ENCODE data around the gene KIAA1217. TPM values are rescaled to one million over a fixed set of nuclear protein-coding genes. Genes with fewer than 3 reads are reported as not detected.

KIAA1217 gene
- total RNA-seq, 1 donor from 2014 or later, result 16.2 TPM

- no peak overlapping the region for H3K27ac ChIP-seq (ENCODE audit: low read depth, low read length)
- H3K4me1 ChIP-seq (ENCODE audit: control insufficient read depth in 3 of 3, insufficient read depth in 3 of 3, low read length in 3 of 3), result peaks cover 0 to 4% (median 2%) of the 10 kb centered on the region in 3 donors
- no peaks in the 10 kb centered on the region for H3K27me3 ChIP-seq (ENCODE audit: control insufficient read depth in 3 of 3, insufficient read depth in 3 of 3, low read length in 3 of 3)
- peaks cover 7 to 21% (median 11%) of the 10 kb centered on the region in 3 donors for H3K36me3 ChIP-seq (ENCODE audit: control insufficient read depth in 3 of 3, insufficient read depth in 3 of 3, low read length in 3 of 3)
- no peak overlapping the region for H3K9ac ChIP-seq (ENCODE audit: low read depth in 1 of 3, low read length in 3 of 3)
- no peaks in the 10 kb centered on the region for H3K9me3 ChIP-seq (ENCODE audit: control insufficient read depth in 3 of 3, low read length in 3 of 3)
- no peak overlapping the region for H3K4me3 ChIP-seq (ENCODE audit: low read length in 3 of 3)
These were observed 274.8 kb downstream of the KIAA1217 start for GRCh38 chr10:24483701-24484100.

- H3K27ac ChIP-seq (ENCODE audit: low read depth, low read length), result no peak overlapping the region
- H3K27me3 ChIP-seq (ENCODE audit: control insufficient read depth in 3 of 3, insufficient read depth in 3 of 3, low read length in 3 of 3), result no peaks in the 10 kb centered on the region
- peaks cover 7 to 21% (median 11%) of the 10 kb centered on the region in 3 donors for H3K36me3 ChIP-seq (ENCODE audit: control insufficient read depth in 3 of 3, insufficient read depth in 3 of 3, low read length in 3 of 3)
- H3K4me1 ChIP-seq (ENCODE audit: control insufficient read depth in 3 of 3, insufficient read depth in 3 of 3, low read length in 3 of 3), result peaks cover 0 to 4% (median 2%) of the 10 kb centered on the region in 3 donors
- H3K9me3 ChIP-seq (ENCODE audit: control insufficient read depth in 3 of 3, low read length in 3 of 3), result no peaks in the 10 kb centered on the region
- H3K4me3 ChIP-seq (ENCODE audit: low read length in 3 of 3), result no peak overlapping the region
- H3K9ac ChIP-seq (ENCODE audit: low read depth in 1 of 3, low read length in 3 of 3), result peak overlapping the region in 1 of 3 donors; percentile 3
These were observed 275.8 kb downstream of the KIAA1217 start for GRCh38 chr10:24484771-24485170.

DNA sequence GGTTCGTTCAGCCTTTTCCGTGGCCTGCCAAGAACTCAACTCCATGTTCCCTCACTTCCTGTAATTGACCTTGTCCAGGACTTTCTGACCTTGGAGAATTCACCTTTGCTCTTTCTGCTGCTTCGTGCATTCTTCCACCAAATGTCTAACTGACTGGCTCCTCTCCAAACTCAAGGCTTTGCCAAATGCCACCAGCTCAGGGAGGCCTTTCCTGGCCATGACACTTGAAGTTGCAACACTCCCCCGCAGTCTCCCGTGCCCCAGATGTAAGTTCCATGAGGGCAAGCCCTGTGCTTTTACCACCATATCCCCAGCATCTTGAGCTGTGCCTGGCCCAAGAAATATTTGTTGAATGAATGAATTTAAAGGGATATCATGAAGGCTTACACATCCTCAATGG lies 276.4 kb downstream of the KIAA1217 start:
- Histone ChIP-seq H3K36me3 (ENCODE audit: control insufficient read depth in 3 of 3, insufficient read depth in 3 of 3, low read length in 3 of 3) (peaks cover 7 to 21% (median 11%) of the 10 kb centered on the region in 3 donors), H3K27ac (ENCODE audit: low read depth, low read length) (no peak overlapping the region), H3K4me3 (ENCODE audit: low read length in 3 of 3) (no peak overlapping the region), H3K4me1 (ENCODE audit: control insufficient read depth in 3 of 3, insufficient read depth in 3 of 3, low read length in 3 of 3) (peaks cover 0 to 4% (median 2%) of the 10 kb centered on the region in 3 donors), H3K9me3 (ENCODE audit: control insufficient read depth in 3 of 3, low read length in 3 of 3) (no peaks in the 10 kb centered on the region), H3K9ac (ENCODE audit: low read depth in 1 of 3, low read length in 3 of 3) (no peak overlapping the region), H3K27me3 (ENCODE audit: control insufficient read depth in 3 of 3, insufficient read depth in 3 of 3, low read length in 3 of 3) (no peaks in the 10 kb centered on the region)

- Histone ChIP-seq H3K4me1 (ENCODE audit: control insufficient read depth in 3 of 3, insufficient read depth in 3 of 3, low read length in 3 of 3) (peaks cover 0 to 2% (median 2%) of the 10 kb centered on the region in 3 donors), H3K36me3 (ENCODE audit: control insufficient read depth in 3 of 3, insufficient read depth in 3 of 3, low read length in 3 of 3) (peaks cover 7 to 21% (median 11%) of the 10 kb centered on the region in 3 donors), H3K9ac (ENCODE audit: low read depth in 1 of 3, low read length in 3 of 3) (no peak overlapping the region)
These were observed 279.7 kb downstream of the KIAA1217 start for GRCh38 chr10:24488631-24489030.

GRCh38 chr10:24493165-24493564 lies 284.2 kb downstream of the KIAA1217 start:
- H3K9me3 ChIP-seq (ENCODE audit: control insufficient read depth in 3 of 3, low read length in 3 of 3), result no peaks in the 10 kb centered on the region
- H3K36me3 ChIP-seq (ENCODE audit: control insufficient read depth in 3 of 3, insufficient read depth in 3 of 3, low read length in 3 of 3), result peaks cover 17 to 28% (median 19%) of the 10 kb centered on the region in 3 donors
- no peaks in the 10 kb centered on the region for H3K4me1 ChIP-seq (ENCODE audit: control insufficient read depth in 3 of 3, insufficient read depth in 3 of 3, low read length in 3 of 3)
- H3K27me3 ChIP-seq (ENCODE audit: control insufficient read depth in 3 of 3, insufficient read depth in 3 of 3, low read length in 3 of 3), result no peaks in the 10 kb centered on the region
- no peak overlapping the region for H3K9ac ChIP-seq (ENCODE audit: low read depth in 1 of 3, low read length in 3 of 3)
- H3K27ac ChIP-seq (ENCODE audit: low read depth, low read length), result no peak overlapping the region
- H3K4me3 ChIP-seq (ENCODE audit: low read length in 3 of 3), result no peak overlapping the region

More at GRCh38 chr10:24488631-24489030, 279.7 kb downstream of the KIAA1217 start:
- H3K27me3 ChIP-seq (ENCODE audit: control insufficient read depth in 3 of 3, insufficient read depth in 3 of 3, low read length in 3 of 3), result no peaks in the 10 kb centered on the region
- H3K4me3 ChIP-seq (ENCODE audit: low read length in 3 of 3), result no peak overlapping the region
- no peaks in the 10 kb centered on the region for H3K9me3 ChIP-seq (ENCODE audit: control insufficient read depth in 3 of 3, low read length in 3 of 3)
- H3K27ac ChIP-seq (ENCODE audit: low read depth, low read length), result no peak overlapping the region

DNA sequence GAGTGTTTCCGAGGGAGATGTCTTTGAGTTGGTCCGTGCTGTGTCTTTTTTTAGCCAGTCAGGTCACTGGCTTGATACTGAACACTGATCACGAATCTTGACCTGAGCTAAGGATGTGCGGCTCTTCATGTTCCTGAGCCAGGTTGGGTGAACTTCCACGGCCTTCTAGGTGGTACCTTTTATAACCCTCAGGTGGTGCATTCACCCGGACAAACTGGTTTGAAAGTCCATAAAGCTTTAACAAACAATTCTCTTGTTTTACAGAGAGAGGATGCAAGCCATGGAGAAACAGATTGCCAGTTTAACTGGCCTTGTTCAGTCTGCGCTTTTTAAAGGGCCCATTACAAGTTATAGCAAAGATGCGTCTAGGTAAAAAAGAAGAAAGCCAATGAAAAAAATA lies 285.3 kb downstream of the KIAA1217 start:
- H3K36me3 ChIP-seq (ENCODE audit: control insufficient read depth in 3 of 3, insufficient read depth in 3 of 3, low read length in 3 of 3), result peaks cover 17 to 28% (median 22%) of the 10 kb centered on the region in 3 donors
- H3K4me3 ChIP-seq (ENCODE audit: low read length in 3 of 3), result no peak overlapping the region
- no peak overlapping the region for H3K9ac ChIP-seq (ENCODE audit: low read depth in 1 of 3, low read length in 3 of 3)
- H3K4me1 ChIP-seq (ENCODE audit: control insufficient read depth in 3 of 3, insufficient read depth in 3 of 3, low read length in 3 of 3), result no peaks in the 10 kb centered on the region
- no peaks in the 10 kb centered on the region for H3K9me3 ChIP-seq (ENCODE audit: control insufficient read depth in 3 of 3, low read length in 3 of 3)
- no peak overlapping the region for H3K27ac ChIP-seq (ENCODE audit: low read depth, low read length)
- H3K27me3 ChIP-seq (ENCODE audit: control insufficient read depth in 3 of 3, insufficient read depth in 3 of 3, low read length in 3 of 3), result no peaks in the 10 kb centered on the region

DNA sequence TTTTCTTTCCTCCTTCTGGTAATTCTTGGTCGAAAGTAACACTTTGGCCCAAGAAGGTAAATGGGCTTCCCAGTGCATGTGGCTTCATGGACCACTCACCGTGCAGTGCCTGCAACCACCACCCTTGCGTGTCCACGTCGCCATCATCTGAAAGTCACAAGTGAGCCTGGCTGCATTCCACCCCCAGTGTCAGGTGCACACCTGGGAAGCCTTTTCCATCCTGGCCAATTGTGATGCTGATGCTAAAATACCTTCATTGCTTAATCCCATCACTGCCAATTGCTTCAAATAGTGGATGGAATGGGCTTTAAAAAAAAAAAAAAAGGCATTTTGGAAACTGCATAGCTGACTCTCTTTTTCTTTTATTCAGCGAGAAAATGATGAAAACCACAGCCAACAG lies 285.8 kb downstream of the KIAA1217 start:
- Histone ChIP-seq H3K4me1 (ENCODE audit: control insufficient read depth in 3 of 3, insufficient read depth in 3 of 3, low read length in 3 of 3) (peaks cover 0 to under 1% (median 0%) of the 10 kb centered on the region in 3 donors), H3K27ac (ENCODE audit: low read depth, low read length) (no peak overlapping the region), H3K9me3 (ENCODE audit: control insufficient read depth in 3 of 3, low read length in 3 of 3) (no peaks in the 10 kb centered on the region), H3K36me3 (ENCODE audit: control insufficient read depth in 3 of 3, insufficient read depth in 3 of 3, low read length in 3 of 3) (peaks cover 17 to 28% (median 22%) of the 10 kb centered on the region in 3 donors), H3K9ac (ENCODE audit: low read depth in 1 of 3, low read length in 3 of 3) (no peak overlapping the region), H3K4me3 (ENCODE audit: low read length in 3 of 3) (no peak overlapping the region), H3K27me3 (ENCODE audit: control insufficient read depth in 3 of 3, insufficient read depth in 3 of 3, low read length in 3 of 3) (no peaks in the 10 kb centered on the region)

- H3K4me1 ChIP-seq (ENCODE audit: control insufficient read depth in 3 of 3, insufficient read depth in 3 of 3, low read length in 3 of 3), result peaks cover 0 to 3% (median 0%) of the 10 kb centered on the region in 3 donors
- H3K36me3 ChIP-seq (ENCODE audit: control insufficient read depth in 3 of 3, insufficient read depth in 3 of 3, low read length in 3 of 3), result peaks cover 17 to 28% (median 22%) of the 10 kb centered on the region in 3 donors
- H3K9me3 ChIP-seq (ENCODE audit: control insufficient read depth in 3 of 3, low read length in 3 of 3), result no peaks in the 10 kb centered on the region
- no peak overlapping the region for H3K4me3 ChIP-seq (ENCODE audit: low read length in 3 of 3)
- H3K27me3 ChIP-seq (ENCODE audit: control insufficient read depth in 3 of 3, insufficient read depth in 3 of 3, low read length in 3 of 3), result no peaks in the 10 kb centered on the region
- no peak overlapping the region for H3K9ac ChIP-seq (ENCODE audit: low read depth in 1 of 3, low read length in 3 of 3)
- no peak overlapping the region for H3K27ac ChIP-seq (ENCODE audit: low read depth, low read length)
These were observed 286.9 kb downstream of the KIAA1217 start for GRCh38 chr10:24495666-24496460.

DNA sequence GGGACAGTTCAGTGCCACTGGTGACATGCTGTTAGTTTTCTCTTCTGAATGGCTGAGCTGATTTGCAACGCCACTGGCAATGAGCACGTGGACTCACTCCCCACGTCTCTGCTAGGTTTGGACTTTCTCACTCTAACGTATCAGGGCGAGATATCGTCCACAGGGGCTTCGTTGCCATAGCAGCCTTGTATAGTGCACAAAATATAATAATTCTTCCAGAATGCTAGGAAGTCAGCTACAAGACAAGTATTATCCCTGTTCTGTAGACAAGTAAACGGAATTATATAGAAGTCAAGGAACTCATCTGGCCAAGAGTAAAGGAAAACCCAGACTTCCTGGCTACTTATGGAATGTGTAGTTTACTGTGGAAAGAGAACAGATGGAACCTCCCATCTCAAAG lies 288.0 kb downstream of the KIAA1217 start:
- Histone ChIP-seq H3K9ac (ENCODE audit: low read depth in 1 of 3, low read length in 3 of 3) (no peak overlapping the region), H3K4me1 (ENCODE audit: control insufficient read depth in 3 of 3, insufficient read depth in 3 of 3, low read length in 3 of 3) (peaks cover 0 to 3% (median 0%) of the 10 kb centered on the region in 3 donors), H3K9me3 (ENCODE audit: control insufficient read depth in 3 of 3, low read length in 3 of 3) (no peaks in the 10 kb centered on the region), H3K36me3 (ENCODE audit: control insufficient read depth in 3 of 3, insufficient read depth in 3 of 3, low read length in 3 of 3) (peaks cover 21 to 35% (median 27%) of the 10 kb centered on the region in 3 donors), H3K27ac (ENCODE audit: low read depth, low read length) (no peak overlapping the region), H3K27me3 (ENCODE audit: control insufficient read depth in 3 of 3, insufficient read depth in 3 of 3, low read length in 3 of 3) (no peaks in the 10 kb centered on the region), H3K4me3 (ENCODE audit: low read length in 3 of 3) (no peak overlapping the region)

DNA sequence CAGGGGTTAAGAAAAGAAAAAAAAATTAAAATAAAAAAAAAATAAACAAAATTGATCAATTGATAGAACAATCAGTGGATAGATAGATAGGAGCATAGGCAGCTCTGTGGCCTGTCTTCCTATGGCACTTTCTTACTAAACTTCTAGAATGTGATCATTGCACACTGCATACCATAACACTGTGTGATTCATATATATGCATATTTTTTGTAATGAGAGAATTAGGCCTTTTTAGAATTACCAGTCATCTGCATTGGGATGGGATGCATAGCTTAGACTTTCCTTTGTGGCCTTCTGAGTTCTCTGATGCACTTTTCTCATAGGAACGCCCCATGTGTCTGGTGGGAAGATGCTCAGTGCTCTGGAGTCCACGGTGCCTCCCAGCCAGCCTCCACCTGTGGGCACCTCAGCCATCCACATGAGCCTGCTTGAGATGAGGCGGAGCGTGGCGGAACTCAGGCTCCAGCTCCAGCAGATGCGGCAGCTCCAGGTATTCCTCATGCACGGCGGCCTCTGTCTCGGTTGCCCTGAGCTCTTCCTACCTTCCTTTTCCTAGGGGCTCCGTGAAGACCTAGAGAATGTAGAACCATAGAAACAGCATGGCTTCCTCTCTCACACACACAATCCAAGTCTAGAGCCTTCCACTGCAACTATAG lies 292.2 kb downstream of the KIAA1217 start:
- H3K9me3 ChIP-seq (ENCODE audit: control insufficient read depth in 3 of 3, low read length in 3 of 3), result no peaks in the 10 kb centered on the region
- peaks cover 0 to 3% (median 0%) of the 10 kb centered on the region in 3 donors for H3K4me1 ChIP-seq (ENCODE audit: control insufficient read depth in 3 of 3, insufficient read depth in 3 of 3, low read length in 3 of 3)
- H3K4me3 ChIP-seq (ENCODE audit: low read length in 3 of 3), result no peak overlapping the region
- H3K9ac ChIP-seq (ENCODE audit: low read depth in 1 of 3, low read length in 3 of 3), result no peak overlapping the region
- no peak overlapping the region for H3K27ac ChIP-seq (ENCODE audit: low read depth, low read length)
- H3K27me3 ChIP-seq (ENCODE audit: control insufficient read depth in 3 of 3, insufficient read depth in 3 of 3, low read length in 3 of 3), result no peaks in the 10 kb centered on the region
- peaks cover 28 to 39% (median 34%) of the 10 kb centered on the region in 3 donors for H3K36me3 ChIP-seq (ENCODE audit: control insufficient read depth in 3 of 3, insufficient read depth in 3 of 3, low read length in 3 of 3)

Data from skeletal muscle tissue (tissue), 4 donors.